Measurements from ENCODE around the gene MKNK1. TPM values are rescaled to one million over a fixed set of nuclear protein-coding genes. Genes with fewer than 3 reads are reported as not detected.

MKNK1 gene
- total and polyA plus RNA-seq, 2 of the 8 experiments (the other 6 are each of a cell fraction or from before 2014, with no cell fraction given), result 13.9 to 21.5 TPM

DNA sequence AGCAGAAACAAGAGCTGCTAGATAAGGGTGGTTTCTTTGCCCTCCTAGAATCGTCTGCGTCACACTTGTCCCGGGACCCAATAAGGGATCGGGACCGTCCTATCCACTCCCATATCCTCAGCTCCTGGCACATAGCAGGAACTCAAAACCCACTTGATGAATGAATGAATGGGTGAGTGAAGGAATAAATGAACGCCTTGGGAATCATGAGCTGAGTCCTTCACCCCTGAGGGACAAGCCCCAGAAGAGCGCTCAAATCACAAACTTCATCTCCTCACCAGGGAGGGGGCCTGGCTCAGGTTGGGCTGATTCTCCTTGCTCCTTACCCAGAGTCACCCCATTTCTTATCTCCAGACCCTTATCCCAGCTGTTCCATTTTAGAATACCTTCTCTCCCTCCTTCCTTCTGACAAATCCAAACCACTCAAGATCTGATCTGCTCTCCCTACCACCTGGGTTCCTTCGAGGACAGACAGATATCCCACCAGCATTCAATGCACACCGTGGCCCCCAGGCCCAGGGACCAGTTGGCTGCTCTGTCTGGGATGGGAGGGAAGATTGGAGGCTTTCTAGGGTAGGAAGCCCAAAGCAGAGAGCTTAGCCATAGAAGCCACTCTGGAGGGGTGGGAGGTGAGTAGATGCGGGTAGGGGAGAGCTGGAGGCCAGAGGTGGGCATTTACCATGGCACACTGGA lies 13.2 kb upstream of the MKNK1 start (continued):
- no peak for TF ChIP-seq CHD7 (IDR thresholded peaks at IDR 0.05; ENCODE audit: insufficient replicate concordance, low read length)
- no peak for TF ChIP-seq BACH1 (IDR thresholded peaks at IDR 0.05; ENCODE audit: low read length)
- TF ChIP-seq CEBPB (IDR thresholded peaks at IDR 0.05; ENCODE audit: low read depth, low read length), result no peak
- TF ChIP-seq HDAC6 (IDR thresholded peaks at IDR 0.05; ENCODE audit: low read depth, low read length), result no peak
- TF ChIP-seq TEAD4 (IDR thresholded peaks at IDR 0.05; ENCODE audit: low read depth, low read length), result no peak
- no peak for TF ChIP-seq SRF (IDR thresholded peaks at IDR 0.05; ENCODE audit: low read depth, low read length)
- no peak for TF ChIP-seq SIRT6 (IDR thresholded peaks at IDR 0.05; ENCODE audit: low read length)

All from H1 (cell line).